ENCODE results near the gene MEGF11. TPM values are rescaled to one million over a fixed set of nuclear protein-coding genes. Genes with fewer than 3 reads are reported as not detected.

The MEGF11 gene
- total RNA-seq, 4 donors from 2014 or later, result 2.4 to 8.5 (median 4.3) TPM

DNA sequence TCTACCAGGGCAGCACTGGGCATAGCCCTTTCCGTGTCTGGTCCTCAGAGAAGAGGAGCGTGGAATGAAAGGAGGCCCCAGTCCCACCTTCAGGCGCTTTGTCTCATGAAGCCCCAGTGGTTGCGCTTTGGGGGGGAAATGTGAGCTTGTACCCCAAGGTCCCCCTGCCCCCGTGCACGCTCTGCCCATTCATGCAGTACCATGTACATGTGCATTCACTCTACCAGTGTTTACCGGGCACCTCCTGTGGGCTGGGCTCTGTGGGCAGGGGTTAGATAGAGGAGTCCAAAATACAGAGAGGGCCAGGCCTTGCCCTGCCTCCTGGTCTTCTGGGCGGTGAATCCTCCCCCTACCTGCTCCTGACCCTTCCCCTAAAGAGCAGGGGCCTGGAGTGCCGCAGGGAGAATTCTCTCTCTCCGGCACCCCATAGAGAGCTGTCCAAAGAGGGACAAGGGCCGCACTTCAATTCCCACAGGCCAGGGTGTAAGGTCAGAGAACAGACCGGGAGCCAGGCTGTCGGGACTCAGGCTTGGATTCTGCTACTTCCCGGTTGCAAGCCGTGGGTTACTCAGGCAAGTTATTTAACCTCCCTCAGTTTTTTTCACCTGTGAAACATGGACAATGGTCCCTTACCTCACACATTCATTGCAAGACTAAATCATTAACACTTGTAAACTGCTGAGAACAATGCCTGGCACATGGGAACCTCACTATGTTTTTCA is 153.4 kb downstream of the MEGF11 start:
- no peak for TF ChIP-seq EP300 (IDR thresholded peaks at IDR 0.05)
- TF ChIP-seq, protein P1, sequence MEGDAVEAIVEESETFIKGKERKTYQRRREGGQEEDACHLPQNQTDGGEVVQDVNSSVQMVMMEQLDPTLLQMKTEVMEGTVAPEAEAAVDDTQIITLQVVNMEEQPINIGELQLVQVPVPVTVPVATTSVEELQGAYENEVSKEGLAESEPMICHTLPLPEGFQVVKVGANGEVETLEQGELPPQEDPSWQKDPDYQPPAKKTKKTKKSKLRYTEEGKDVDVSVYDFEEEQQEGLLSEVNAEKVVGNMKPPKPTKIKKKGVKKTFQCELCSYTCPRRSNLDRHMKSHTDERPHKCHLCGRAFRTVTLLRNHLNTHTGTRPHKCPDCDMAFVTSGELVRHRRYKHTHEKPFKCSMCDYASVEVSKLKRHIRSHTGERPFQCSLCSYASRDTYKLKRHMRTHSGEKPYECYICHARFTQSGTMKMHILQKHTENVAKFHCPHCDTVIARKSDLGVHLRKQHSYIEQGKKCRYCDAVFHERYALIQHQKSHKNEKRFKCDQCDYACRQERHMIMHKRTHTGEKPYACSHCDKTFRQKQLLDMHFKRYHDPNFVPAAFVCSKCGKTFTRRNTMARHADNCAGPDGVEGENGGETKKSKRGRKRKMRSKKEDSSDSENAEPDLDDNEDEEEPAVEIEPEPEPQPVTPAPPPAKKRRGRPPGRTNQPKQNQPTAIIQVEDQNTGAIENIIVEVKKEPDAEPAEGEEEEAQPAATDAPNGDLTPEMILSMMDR (IDR thresholded peaks at IDR 0.05), result no peak
- TF ChIP-seq POLR2A (IDR thresholded peaks at IDR 0.05), result no peak
- TF ChIP-seq POLR2AphosphoS5 (IDR thresholded peaks at IDR 0.05), result no peak
- Histone ChIP-seq H3K36me3 (no peaks in the 10 kb centered on the region), H3K9me3 (no peaks in the 10 kb centered on the region), H3K27ac (no peak overlapping the region), H3K4me1 (peaks cover 5% of the 10 kb centered on the region), H3K4me3 (no peak overlapping the region), H3K27me3 (no peaks in the 10 kb centered on the region)
- 88% methylated on average over 15 of the region's 15 CpGs for WGBS
- no peak for DNase-seq (ENCODE audit: low spot score in 2 of 2)

DNA sequence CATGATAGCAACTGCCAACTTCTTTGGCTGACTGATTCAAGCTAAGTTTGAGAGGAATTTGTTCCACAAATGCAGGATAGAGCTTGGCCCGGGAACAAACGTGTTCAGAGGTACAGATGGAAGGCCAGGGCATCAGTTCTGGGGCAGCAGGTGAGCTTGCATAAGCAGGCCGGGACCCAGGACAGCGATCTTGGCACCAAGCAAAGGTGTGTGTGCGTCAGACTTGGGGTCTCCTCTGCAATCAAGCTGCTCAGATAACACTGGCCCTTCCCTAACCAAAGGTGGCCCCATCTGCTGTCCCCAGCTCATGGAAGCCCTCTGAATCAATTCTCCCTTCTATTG is 155.6 kb downstream of the MEGF11 start:
- no peak overlapping the region for H3K27ac ChIP-seq
- 66% methylated on average over 5 of the region's 5 CpGs for WGBS
- no peak overlapping the region for H3K4me3 ChIP-seq
- DNase-seq (ENCODE audit: low spot score in 2 of 2), result peak in 1 of 2 donors; percentile 29
- no peaks in the 10 kb centered on the region for H3K27me3 ChIP-seq
- no peaks in the 10 kb centered on the region for H3K9me3 ChIP-seq
- peaks cover 5% of the 10 kb centered on the region for H3K4me1 ChIP-seq
- TF ChIP-seq POLR2AphosphoS5 (IDR thresholded peaks at IDR 0.05) (no peak), EP300 (IDR thresholded peaks at IDR 0.05) (no peak)
- TF ChIP-seq, protein P1 (IDR thresholded peaks at IDR 0.05), result no peak
- H3K36me3 ChIP-seq, result no peaks in the 10 kb centered on the region

DNA sequence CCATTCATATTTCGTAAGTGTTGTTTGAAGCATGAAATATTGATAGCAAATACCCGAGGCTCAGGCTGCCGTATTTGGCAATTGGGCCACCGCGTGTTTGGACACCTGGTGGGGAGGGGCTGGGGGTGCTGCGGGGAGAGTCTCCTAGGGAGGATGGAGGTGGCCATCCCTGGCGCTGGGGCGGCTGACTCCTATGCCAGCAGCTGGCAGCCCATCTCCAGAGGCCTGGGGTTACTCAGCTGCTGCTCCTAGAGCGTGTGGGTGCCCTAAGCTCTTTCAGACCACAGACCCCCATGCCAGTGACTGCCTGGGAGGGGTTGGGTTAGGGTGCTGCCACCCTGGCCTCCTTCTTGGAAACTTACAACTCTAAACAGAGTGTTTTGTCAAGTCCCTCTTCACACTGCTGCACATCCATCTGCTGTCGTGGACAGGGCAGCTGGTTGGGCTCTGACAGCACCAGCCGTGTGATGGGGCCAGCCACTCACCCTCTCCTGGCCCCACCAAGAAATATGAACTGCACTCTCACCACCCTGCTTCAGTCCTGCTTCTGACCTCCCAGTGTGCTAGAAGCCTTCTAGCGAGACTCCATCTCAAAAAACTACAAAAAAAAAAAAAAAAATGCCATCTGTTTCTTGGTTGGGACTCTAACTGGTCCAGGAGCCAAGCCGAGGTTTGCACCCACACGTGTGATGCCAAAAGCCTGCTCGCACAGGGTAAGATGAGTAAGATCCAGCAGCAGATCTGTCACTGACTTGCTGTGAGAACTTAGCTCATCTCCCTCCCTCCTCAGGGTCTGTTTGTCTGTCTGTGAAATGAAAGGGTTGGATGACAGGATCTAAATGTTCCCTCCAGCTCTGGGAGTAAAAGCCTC is 156.2 kb downstream of the MEGF11 start:
- H3K27ac ChIP-seq, result no peak overlapping the region
- DNase-seq (ENCODE audit: low spot score in 2 of 2), result peak in 1 of 2 donors; percentile 27
- peaks cover 5% of the 10 kb centered on the region for H3K4me1 ChIP-seq
- no peaks in the 10 kb centered on the region for H3K9me3 ChIP-seq
- H3K4me3 ChIP-seq, result no peak overlapping the region
- TF ChIP-seq POLR2AphosphoS5 (IDR thresholded peaks at IDR 0.05) (no peak), POLR2A (IDR thresholded peaks at IDR 0.05) (no peak)
- H3K27me3 ChIP-seq, result no peaks in the 10 kb centered on the region
- H3K36me3 ChIP-seq, result no peaks in the 10 kb centered on the region
- 53% methylated on average over 12 of the region's 15 CpGs for WGBS

DNA sequence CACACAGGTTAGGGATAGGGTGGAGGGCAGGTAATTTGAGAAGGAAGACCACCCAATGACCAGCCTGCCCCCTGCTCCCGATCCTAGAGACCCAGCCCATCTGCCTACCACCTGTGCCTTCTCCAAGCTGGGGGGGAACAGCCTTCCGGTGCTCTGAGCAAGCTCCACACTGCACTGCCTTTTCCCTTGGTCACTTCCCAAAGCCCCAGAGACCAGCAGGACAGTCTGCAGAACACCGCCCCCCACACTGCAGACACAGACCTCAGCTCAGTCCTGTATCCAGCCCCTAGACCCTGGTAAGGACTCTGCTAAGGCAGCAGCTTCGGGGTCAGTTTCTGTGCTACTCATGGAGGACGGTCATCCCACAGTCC is 156.9 kb downstream of the MEGF11 start:
- Histone ChIP-seq H3K4me3 (no peak overlapping the region), H3K27me3 (no peaks in the 10 kb centered on the region), H3K4me1 (peaks cover 5% of the 10 kb centered on the region), H3K9me3 (no peaks in the 10 kb centered on the region), H3K27ac (no peak overlapping the region), H3K36me3 (no peaks in the 10 kb centered on the region)
- WGBS, result 69% methylated on average over 4 of the region's 5 CpGs
- TF ChIP-seq POLR2A (IDR thresholded peaks at IDR 0.05) (no peak), EP300 (IDR thresholded peaks at IDR 0.05) (no peak), POLR2AphosphoS5 (IDR thresholded peaks at IDR 0.05) (no peak)
- TF ChIP-seq, protein P1 (IDR thresholded peaks at IDR 0.05), result no peak
- DNase-seq (ENCODE audit: low spot score in 2 of 2), result peak in 1 of 2 donors; percentile 37

DNA sequence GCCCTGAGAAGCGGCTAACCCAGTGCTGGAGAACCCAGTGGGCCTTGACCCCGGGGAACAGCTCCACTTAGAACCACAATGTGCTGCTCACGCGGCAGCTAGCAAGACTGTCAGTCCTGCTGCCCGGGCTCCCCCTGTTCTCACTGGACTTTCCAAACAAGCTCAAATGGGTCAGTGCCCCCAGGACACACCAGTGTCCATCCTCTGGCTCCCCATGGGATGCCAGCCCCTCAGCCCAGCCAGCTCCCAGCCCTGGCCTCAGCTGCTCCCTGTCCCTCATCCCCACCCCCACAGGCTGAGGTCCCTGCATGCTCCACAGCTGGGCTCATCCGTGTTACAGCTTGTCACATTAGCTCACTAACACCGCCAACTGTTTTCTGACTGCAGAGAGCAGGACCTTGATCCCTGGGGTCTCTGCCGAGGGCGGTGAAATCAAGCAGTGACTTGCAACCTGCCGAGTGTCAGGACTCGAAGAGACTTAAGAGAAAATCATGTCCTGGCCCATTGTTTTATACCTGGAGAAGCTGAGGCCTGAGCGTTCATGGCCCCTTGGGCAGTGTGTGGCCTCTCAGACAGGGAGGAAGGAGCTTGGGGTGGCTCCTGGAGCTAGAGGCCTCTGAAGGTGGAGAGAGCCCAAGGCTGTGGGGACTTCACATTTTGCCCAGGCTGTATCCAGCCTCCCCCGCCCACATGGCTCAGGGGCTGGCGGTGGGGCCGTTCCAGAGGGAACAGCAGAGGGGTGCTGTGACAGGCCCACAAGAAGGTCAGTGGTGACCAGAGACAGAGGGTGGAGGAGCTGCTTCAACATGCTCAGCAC is 157.5 kb downstream of the MEGF11 start:
- WGBS, result 64% methylated on average over 6 of the region's 15 CpGs
- peak in 1 of 2 donors; percentile 41 for DNase-seq (ENCODE audit: low spot score in 2 of 2)
- Histone ChIP-seq H3K27ac (no peak overlapping the region), H3K4me1 (peaks cover 5% of the 10 kb centered on the region), H3K36me3 (no peaks in the 10 kb centered on the region), H3K9me3 (no peaks in the 10 kb centered on the region), H3K27me3 (no peaks in the 10 kb centered on the region), H3K4me3 (no peak overlapping the region)
- TF ChIP-seq, protein P1 (IDR thresholded peaks at IDR 0.05), result no peak
- no peak for TF ChIP-seq POLR2AphosphoS5 (IDR thresholded peaks at IDR 0.05)
- no peak for TF ChIP-seq EP300 (IDR thresholded peaks at IDR 0.05)
- TF ChIP-seq POLR2A (IDR thresholded peaks at IDR 0.05), result no peak
